ENCODE measurements around the gene PRR13.

GRCh38 chr12:53419756-53420155 is 21.8 kb upstream of the PRR13 start:
- TF ChIP-seq POLR2A (IDR thresholded peaks at IDR 0.05; ENCODE audit: low read depth, low read length) (no peak), POLR2AphosphoS5 (IDR thresholded peaks at IDR 0.05; ENCODE audit: low read depth, low read length) (no peak)
